HG03196 (cell line): ENCODE data around the gene CSTF3.
"Not testable (repeated sequence)": the region's sequence is repeated elsewhere in the genome, so short reads cannot be mapped to it uniquely, and the experiment has no call there.

Experiments
- ATAC-seq: cut with Tn5 transposase; IDR thresholded peaks from one replicate; pipeline ENCODE4 v1.9.1; 2021; ENCODE audit not compliant: unreplicated experiment

The CSTF3 gene

DNA sequence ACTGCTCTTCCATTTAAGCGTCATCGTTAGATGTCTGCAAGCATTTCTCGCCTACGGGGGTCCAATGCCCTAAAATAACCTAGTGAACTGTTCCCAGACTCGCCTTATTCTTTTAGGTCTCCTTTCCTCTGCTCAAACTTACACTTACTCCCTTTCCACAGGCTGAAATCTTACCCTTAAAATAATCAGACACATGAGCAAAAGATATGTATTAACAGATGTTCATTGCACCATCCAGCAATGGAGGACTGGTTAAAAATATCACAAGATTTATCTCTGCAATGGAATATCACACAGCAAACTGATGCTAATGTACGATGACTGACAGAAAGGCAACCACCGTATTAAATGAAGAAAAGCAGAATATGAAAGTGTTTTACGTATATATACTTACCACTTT is 1.6 kb upstream of the CSTF3 start:
- ATAC-seq, result no peak

- no peak for ATAC-seq
Observed at GRCh38 chr11:33160587-33160986, 693 bp downstream of the CSTF3 start.

DNA sequence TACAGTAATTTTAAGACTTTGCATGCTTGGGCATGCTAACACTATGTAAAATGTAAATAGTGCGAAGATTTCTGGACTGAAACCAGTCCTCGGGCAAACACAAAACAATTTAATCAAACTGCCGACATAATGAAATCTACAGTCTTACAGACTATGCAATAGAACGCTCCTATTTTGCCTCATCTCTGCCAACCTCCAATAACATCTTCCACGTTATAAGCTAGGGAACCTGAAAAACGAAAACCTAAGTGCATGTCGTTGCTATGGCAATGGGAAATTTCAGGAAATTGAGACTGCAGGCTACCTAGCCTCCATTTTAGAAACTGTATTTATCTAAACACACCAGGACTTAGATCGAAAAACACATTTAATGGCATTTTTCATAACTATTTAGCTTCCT is 1.1 kb downstream of the CSTF3 start:
- no peak for ATAC-seq

GRCh38 chr11:33159378-33159867 is 1.9 kb downstream of the CSTF3 start:
- not testable (repeated sequence) for ATAC-seq

DNA sequence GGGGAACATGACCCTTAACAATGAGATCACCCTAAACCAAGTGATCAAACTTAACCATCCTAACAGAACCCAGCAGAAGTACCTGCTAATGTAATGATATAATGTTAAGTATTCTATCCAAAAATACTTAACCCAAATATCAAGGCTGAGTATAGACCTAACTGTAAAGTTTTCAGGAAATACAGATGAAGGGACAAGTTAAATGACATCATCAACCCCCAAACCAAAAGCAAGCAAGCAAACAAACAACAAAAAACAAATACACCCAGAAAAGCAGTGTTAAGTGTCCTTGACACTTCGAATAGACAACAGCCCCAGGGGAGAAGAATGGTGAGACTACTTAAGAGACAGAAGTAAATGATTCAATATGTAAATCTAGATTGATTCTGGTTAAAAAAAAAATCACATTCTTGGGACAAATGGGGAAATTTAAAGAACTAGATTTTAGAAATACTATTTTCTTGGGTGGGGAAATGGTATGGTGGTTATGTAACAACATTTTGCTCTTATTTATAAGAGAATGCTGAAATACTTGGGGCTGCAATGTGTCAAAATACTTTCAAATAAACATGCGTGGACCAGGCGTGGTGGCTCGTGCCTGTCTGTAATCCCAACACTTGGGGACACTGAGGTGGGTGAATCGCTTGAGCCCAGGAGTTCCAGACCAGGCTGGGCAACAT is 2.5 kb downstream of the CSTF3 start:
- ATAC-seq, result no peak

DNA sequence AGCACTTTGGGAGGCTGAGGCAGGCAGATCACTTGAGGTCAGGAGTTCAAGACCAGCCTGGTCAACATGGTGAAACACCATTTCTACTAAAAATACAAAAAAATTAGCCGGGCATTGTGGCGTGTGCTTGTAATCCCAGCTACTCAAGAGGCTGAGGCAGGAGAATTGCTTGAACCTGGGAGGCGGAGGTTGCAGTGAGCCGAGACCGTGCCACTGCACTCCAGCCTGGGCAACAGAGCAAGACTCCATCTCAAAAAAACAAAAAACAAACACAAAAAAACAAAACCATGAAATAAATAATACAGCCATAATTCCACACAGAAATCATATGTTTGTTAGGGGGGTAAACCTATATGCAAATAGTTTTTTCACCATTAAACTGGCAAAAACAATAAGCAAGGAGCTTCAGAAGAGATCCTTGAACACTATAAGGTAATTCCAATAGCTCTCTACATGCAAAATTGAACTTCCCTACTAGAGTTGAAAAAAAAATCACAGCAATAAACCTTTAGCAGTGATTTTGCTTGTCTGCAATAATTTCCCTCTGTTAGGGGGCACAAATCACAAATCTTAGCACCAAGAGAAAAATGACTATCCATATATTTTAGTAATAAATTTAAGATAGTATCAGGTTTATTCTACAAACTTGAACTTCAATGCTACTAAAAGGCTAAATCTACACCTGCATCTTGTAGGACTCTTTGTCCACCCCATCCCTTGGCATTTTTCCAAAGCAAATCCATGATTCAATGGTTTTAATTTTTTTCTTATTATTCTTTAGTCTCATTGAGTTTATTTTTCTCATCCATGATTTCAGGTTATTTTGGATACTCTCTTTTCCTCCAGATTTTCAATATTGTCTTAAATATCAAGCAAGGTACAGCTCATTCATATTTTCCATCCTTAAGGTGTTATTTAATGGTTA is 3.9 kb downstream of the CSTF3 start:
- no peak for ATAC-seq

GRCh38 chr11:33151399-33151798 is 9.9 kb downstream of the CSTF3 start:
- no peak for ATAC-seq

DNA sequence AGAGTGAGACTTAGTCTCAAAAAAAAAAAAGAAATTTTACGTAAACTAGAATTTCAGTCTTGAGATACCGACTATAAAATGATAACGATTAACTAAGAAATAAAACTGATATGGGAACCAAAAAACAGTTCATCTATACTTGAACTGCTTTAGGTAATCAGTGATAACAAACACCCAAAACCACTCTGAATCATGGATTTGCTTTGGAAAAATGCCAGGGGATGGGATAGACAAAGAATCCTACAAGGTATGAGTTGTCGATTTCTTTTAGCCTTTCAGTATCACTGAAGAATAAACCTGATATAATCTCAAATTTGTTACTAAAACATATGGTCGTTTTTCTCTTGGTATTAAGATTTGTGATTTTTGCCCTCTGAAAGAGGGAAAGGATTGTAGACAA is 13.7 kb downstream of the CSTF3 start:
- ATAC-seq, result no peak

DNA sequence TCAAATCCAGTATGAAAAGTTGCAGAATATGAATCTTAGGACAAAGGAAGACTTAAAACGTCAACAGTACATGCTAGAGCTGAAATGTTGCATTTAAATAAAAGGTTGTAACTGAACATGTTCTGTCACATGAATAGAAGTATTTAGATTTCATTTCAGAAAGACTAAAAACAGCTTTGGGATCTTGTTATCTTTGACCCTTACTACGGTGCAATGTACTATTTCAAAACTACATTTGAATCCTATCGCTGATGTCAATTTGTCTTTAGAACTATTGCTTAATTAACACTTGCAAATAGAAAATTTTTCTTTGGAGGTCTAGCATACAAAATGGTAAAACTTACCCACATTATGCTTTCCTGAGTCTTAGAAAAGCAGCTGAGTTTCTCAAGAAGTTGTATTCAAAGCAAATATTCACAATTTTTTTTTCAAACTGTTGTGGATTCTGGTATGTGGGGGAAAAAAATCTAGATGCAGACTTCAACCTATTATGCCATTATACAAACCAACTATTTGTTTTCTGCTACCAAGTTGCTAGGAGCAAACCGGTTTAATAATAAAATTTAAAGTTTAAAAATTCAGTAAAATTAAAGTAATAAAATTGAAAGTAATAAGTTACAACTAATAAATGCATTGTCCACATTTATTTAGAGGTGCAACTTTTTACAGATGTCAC is 25.4 kb downstream of the CSTF3 start:
- ATAC-seq, result no peak

DNA sequence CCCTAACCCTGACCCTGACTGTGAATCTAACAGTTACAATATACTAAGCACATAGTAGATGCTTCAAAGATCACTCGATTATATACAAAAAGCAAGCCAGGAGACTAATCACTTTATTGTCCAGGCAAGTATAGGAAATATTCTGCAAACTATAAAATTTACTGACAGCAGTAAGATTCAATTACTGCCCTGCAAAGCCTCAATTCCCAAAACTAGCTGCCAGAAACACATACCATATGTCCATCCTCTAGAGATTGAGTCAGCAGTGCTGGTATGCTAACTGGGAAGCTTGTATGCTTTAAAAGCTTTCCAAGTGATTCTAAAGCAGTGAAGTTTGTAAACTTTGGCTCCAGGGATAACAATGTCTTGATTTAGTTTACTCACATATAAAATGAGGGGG is 26.1 kb downstream of the CSTF3 start:
- no peak for ATAC-seq

GRCh38 chr11:33134276-33134675 is 27.0 kb downstream of the CSTF3 start:
- ATAC-seq, result no peak

GRCh38 chr11:33133761-33134160 is 27.5 kb downstream of the CSTF3 start:
- ATAC-seq, result no peak

GRCh38 chr11:33132510-33132909 is 28.8 kb downstream of the CSTF3 start:
- no peak for ATAC-seq

- no peak for ATAC-seq
Observed at GRCh38 chr11:33128739-33129138, 32.5 kb downstream of the CSTF3 start.

DNA sequence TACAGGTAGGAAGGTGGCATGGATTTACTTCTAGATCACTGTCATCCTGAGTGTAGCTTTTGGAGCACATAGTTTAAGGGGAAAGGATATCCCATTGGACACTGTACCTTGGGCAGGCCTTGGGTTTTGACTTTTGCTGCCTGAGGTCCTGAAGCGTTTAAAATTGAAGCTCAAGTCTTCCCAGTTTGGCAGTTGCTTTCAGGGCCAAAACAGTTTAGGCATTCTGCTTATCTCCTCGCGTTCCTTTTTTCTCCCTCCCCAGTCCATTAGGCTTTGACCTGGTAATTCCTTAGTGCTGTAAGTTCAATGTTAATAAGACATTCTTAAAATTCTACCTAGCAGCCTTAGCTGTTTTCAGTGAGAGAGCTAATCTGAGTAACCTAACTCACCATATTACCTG is 35.7 kb downstream of the CSTF3 start:
- no peak for ATAC-seq

GRCh38 chr11:33125025-33125424 is 36.3 kb downstream of the CSTF3 start:
- no peak for ATAC-seq

- not testable (repeated sequence) for ATAC-seq
Observed at GRCh38 chr11:33122696-33123095, 38.6 kb downstream of the CSTF3 start.

- no peak for ATAC-seq
Observed at GRCh38 chr11:33116535-33116934, 44.7 kb downstream of the CSTF3 start.

DNA sequence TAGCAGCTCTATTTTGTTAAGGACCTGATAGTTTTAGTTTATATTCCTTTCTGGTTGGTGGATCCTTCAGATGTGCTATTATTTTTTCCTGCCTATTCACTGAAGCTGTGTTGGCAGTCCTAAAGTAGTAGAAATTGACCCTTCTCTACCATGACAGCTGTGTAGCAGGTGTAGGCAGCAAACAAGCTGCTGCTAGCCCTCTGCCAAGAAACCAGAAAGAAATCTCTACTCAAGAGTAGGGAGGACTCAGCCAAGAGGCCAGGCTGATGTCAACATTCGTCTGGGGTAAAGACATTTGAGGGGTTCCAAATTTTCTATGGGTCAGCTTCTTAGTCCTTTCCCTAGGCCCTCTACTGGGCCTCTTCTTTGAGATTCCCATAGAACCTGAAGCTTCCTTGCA is 51.2 kb downstream of the CSTF3 start:
- ATAC-seq, result no peak

DNA sequence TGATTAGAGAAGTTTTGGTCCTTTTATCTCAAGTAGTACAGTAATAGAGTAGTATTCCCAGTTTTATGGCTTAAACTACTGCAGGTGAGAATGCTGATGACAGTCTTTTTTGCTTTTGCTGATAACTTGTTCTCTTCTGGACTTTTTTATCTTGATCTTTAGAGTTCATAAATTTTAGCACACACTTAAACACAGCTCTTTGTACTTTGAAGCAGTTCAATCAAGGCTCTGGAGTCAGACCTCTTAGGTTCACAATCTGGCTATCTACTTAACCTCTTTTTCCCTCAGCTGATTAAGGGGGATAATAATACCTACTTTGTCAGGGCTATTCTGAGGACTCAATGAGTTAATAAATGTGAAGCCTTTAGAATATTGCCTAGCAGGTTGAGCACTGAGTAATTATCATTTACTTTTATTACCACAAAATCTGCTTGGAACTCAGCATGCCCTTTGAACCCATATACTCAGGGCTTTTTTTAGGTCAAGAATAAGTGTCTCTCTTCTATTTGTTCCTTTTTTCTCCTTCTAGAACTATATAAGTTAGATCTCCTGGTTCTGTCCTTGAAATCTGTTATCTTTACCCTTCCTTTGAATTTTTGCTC is 51.9 kb downstream of the CSTF3 start:
- ATAC-seq, result no peak

GRCh38 chr11:33103836-33104235 is 57.4 kb downstream of the CSTF3 start:
- ATAC-seq, result no peak
